Hematopoietic multipotent progenitor cell treated with erythropoietin and hydrocortisone succinate and interleukin-3 and kit ligand, for 8 days (in vitro differentiated cells): Measurements from ENCODE around the gene GRK5.

ENCODE experiments used
- DNase-seq: peaks from one replicate; pipeline ENCODE4 v3.0.0-alpha.2; 2015

The GRK5 gene

GRCh38 chr10:119499677-119500002 lies 292.3 kb downstream of the GRK5 start:
- no peak for DNase-seq

DNA sequence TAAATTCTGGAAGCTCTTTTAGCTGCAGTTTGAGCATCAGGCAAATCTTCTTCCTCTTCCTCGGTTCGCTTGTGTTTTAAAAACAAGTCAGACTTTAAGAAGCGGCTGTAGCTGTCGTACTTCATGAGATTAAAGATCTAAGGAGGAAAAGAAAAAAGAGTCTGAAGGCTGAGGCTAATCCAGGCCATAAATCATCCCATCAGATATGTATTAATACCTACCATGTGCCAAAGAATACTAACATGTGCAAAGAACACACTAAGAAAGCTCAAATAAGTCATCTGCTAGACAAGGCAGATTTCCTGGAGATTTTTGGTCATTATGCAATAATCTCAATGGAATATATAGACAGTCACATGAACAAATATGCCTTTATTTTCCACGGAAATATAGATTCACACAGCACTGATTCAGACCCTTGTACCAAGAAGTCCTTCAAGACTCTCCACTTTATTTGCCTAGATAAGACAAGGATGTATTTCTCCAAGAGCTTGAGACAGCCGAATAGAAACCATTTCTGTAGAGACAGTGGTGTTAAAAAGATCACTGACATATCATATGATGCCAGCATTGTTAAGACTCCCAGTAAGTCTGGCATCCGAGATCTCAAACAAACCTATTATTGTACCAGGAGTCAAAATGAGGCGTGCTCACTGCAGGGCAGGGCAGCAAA lies 292.9 kb downstream of the GRK5 start:
- no peak for DNase-seq

DNA sequence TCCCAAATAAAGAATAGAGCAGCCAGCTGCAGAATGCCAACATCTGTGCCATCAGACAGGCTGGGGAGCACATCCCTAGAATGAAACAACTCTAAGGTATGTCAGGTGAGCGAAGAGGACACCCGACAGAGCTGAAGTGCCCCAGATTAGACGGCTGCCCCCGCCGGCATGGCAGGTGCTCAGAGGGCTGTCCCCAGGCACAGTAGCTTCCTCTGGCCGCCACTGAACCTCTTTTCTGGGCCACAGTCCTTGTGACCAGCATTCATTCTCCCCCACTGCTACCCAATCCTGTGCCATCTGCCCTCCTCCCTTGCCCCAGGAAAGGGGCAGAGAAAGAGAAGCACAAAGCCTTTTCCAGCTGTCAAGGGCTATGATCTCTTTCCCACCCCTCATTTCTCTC lies 293.4 kb downstream of the GRK5 start:
- no peak for DNase-seq

GRCh38 chr10:119501690-119502089 lies 294.3 kb downstream of the GRK5 start:
- no peak for DNase-seq

- no peak for DNase-seq
Measured at GRCh38 chr10:119502209-119502608, 294.8 kb downstream of the GRK5 start.

GRCh38 chr10:119502618-119503155 lies 295.3 kb downstream of the GRK5 start:
- no peak for DNase-seq

- no peak for DNase-seq
Measured at GRCh38 chr10:119503821-119504220, 296.4 kb downstream of the GRK5 start.

DNA sequence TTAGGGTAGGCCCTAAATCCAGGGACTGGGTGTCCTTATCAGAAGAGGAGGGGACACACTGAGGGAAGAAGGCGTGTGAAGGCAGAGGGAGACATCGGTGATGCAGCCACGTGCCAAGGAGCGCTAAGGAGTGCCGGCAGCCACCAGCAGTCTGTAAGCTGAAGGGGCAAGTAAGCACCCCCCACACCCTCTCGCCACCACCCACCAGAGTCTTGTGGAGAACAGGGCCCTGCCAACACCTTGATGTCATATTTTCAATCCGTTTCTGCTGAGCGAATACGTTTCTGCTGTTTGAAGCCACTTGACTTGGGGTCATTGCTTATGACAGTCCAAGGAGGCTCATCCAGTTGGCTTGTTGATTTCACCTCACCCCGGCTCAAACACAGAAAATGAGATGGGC lies 297.3 kb downstream of the GRK5 start:
- DNase-seq: no peak

DNA sequence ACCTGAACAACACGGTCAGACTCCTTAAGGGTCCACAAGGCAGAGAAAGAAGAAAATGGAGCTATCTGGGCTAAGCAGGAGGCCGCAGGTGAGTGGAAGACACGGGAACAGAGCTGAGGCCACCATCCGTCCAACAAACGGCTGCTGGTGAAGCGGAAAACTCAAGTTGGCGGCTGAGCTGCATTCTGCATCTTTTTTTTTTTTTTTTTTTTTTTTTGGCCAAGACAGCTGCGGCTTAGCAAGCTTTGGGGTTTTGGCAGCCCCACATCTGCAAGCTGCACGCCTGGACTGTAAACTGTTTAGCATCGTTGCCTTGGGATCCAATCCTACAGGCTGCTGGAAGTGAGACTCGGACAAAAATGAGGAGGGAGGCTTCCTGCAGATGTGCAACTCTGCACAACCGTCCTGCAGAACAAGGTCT lies 297.8 kb downstream of the GRK5 start:
- DNase-seq: no peak
